Prostate gland (tissue), 2 donors: ENCODE measurements around the gene CPLX1.

Experiments used
- POLR2A ChIP-seq: fragments of 450-650 bp; IDR thresholded peaks from one replicate; pipeline ENCODE4 v1.6.1; 2016; ENCODE audit warnings: antibody characterized with exemption, mild to moderate bottlenecking
- POLR2AphosphoS5 ChIP-seq: sonication (generic); formaldehyde crosslinking; IDR thresholded peaks from one replicate; pipeline ENCODE4 v1.6.1; 2017; ENCODE audit warnings: antibody characterized with exemption
- TF ChIP-seq, protein P1 (sequence below), 4 experiments: fragments of 200-600 bp in 2 of 4; fragments of 450-650 bp in 2 of 4; sonication (generic) in 2 of 4; IDR thresholded peaks; 1 replicate in 3 of 4; 2 replicates in 1 of 4; pipeline ENCODE4 v1.5.1; 2016 to 2019; ENCODE audit warnings: antibody characterized with exemption in 4 of 4, mild to moderate bottlenecking in 2 of 4, moderate library complexity in 2 of 4

DNA sequence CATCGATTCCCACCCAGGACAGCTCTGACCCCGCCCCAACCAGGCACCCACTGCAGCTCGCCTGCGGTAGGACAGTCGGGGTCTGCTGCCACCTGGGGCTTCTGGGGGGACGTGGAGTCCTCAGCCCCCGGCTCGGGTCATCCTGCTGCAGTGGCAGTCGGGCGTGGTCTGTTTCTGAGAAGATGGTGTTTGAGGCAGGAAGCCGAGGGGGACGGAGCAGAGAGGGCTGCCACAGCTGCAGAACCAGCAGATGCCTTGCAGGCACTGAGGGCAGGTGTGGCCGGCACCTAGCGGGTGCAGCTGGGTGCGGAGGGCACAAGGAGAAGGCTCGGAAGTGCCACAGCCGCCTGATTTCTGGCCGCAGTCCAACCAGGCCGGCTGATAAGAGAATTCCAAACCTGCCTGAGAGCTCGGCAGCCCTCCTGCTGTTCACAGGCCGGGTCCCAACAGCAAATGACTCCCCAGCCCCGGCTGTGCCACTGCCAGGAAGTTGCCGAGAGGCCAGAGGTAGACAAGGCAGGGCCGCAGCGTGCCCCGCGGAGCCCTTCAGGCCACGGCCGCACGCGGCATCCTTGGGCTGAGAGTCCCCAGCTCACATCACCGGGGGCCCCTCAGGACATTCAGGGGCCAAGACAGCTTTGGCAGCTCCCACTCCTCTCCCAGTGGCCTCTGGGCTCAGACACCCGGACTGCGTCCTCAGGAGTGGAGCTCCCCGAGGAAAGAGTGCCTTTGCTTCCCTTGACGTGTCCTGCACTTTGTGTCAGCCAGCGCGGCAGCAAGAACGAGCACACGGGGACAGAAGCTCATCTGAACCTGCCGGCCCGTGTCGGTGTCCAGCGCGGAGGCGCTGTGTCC lies 9.4 kb upstream of the CPLX1 start:
- TF ChIP-seq, protein P1, sequence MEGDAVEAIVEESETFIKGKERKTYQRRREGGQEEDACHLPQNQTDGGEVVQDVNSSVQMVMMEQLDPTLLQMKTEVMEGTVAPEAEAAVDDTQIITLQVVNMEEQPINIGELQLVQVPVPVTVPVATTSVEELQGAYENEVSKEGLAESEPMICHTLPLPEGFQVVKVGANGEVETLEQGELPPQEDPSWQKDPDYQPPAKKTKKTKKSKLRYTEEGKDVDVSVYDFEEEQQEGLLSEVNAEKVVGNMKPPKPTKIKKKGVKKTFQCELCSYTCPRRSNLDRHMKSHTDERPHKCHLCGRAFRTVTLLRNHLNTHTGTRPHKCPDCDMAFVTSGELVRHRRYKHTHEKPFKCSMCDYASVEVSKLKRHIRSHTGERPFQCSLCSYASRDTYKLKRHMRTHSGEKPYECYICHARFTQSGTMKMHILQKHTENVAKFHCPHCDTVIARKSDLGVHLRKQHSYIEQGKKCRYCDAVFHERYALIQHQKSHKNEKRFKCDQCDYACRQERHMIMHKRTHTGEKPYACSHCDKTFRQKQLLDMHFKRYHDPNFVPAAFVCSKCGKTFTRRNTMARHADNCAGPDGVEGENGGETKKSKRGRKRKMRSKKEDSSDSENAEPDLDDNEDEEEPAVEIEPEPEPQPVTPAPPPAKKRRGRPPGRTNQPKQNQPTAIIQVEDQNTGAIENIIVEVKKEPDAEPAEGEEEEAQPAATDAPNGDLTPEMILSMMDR (IDR thresholded peaks at IDR 0.05) = no peak
- TF ChIP-seq POLR2A (no peak), POLR2AphosphoS5 (no peak)
